AG20443 (cell line): ENCODE data around the gene CYB5R4.
"Not testable (repeated sequence)": the region's sequence is repeated elsewhere in the genome, so short reads cannot be mapped to it uniquely, and the experiment has no call there.

Experiments
- DNase-seq: peaks from one replicate; pipeline ENCODE4 v3.0.0; 2012; ENCODE audit warnings: low spot score, mixed read lengths

The CYB5R4 gene

GRCh38 chr6:83911278-83911677, 51.8 kb downstream of the CYB5R4 start:
- DNase-seq = no peak

- no peak for DNase-seq
These were observed 55.5 kb downstream of the CYB5R4 start for GRCh38 chr6:83914953-83915352.

GRCh38 chr6:83917001-83917400, 57.5 kb downstream of the CYB5R4 start:
- DNase-seq = no peak

GRCh38 chr6:83920017-83920416, 60.5 kb downstream of the CYB5R4 start:
- peak; percentile 50 for DNase-seq

- DNase-seq = no peak
These were observed 61.8 kb downstream of the CYB5R4 start for GRCh38 chr6:83921315-83921714.

- no peak for DNase-seq
These were observed 68.0 kb downstream of the CYB5R4 start for GRCh38 chr6:83927470-83927869.

- DNase-seq = no peak
These were observed 68.8 kb downstream of the CYB5R4 start for GRCh38 chr6:83928286-83928685.

- not testable (repeated sequence) for DNase-seq
These were observed 86.8 kb downstream of the CYB5R4 start for GRCh38 chr6:83946201-83946833.

GRCh38 chr6:83947983-83948382, 88.5 kb downstream of the CYB5R4 start:
- DNase-seq = not testable (repeated sequence)

GRCh38 chr6:83948851-83949250, 89.4 kb downstream of the CYB5R4 start:
- DNase-seq = no peak

- DNase-seq = not testable (repeated sequence)
These were observed 91.9 kb downstream of the CYB5R4 start for GRCh38 chr6:83951423-83951822.

- DNase-seq = no peak
These were observed 93.3 kb downstream of the CYB5R4 start for GRCh38 chr6:83952830-83953229.

- no peak for DNase-seq
These were observed 94.9 kb downstream of the CYB5R4 start for GRCh38 chr6:83954371-83954770.

GRCh38 chr6:83958241-83958685, 98.8 kb downstream of the CYB5R4 start:
- no peak for DNase-seq

- no peak for DNase-seq
These were observed 101.2 kb downstream of the CYB5R4 start for GRCh38 chr6:83960664-83961063.

- no peak for DNase-seq
These were observed 103.1 kb downstream of the CYB5R4 start for GRCh38 chr6:83962582-83962981.

GRCh38 chr6:83966539-83966938, 107.0 kb downstream of the CYB5R4 start:
- no peak for DNase-seq

- DNase-seq = no peak
These were observed 111.1 kb downstream of the CYB5R4 start for GRCh38 chr6:83970582-83970981.

- no peak for DNase-seq
These were observed 115.0 kb downstream of the CYB5R4 start for GRCh38 chr6:83974409-83975050.

GRCh38 chr6:83976037-83976755, 116.7 kb downstream of the CYB5R4 start:
- no peak for DNase-seq

- DNase-seq = no peak
These were observed 117.4 kb downstream of the CYB5R4 start for GRCh38 chr6:83976871-83977270.

- DNase-seq = no peak
These were observed 118.8 kb downstream of the CYB5R4 start for GRCh38 chr6:83978324-83978734.

GRCh38 chr6:83978997-83979396, 119.5 kb downstream of the CYB5R4 start:
- no peak for DNase-seq
